Stimulated activated CD4-positive, alpha-beta T cell treated with anti-CD3 and anti-CD28 coated beads, Interleukin-1b, Interleukin-23, amount 100 ng/mL, for 1 hour (primary cell): Measurements from ENCODE around the gene CACNA1D.

ENCODE experiments used
- DNase-seq, 2 donors: peaks; one replicate each; pipeline ENCODE4 v3.0.0-alpha.2; 2020; ENCODE audit warnings: low read depth in 2 of 2

Gene CACNA1D

DNA sequence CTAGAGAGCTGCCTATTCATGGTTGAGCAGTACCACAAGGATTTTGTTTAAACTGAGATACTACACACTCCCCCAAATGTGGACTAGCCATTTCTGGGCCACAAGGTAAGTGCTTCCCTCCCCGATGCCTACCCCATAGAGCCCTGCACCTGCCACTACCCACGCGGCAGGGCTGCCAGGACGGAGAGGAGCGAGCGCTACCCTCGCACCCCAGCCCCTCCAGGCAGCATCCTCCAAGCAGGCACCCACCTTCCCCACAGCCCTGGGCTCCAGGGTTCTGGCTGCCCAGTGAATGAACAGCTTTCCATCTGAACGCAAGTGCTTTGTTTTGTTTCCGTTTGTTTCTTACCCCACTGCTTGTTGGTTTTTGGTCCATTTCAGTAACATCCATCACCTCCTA is 292.6 kb downstream of the CACNA1D start:
- DNase-seq: no peak

DNA sequence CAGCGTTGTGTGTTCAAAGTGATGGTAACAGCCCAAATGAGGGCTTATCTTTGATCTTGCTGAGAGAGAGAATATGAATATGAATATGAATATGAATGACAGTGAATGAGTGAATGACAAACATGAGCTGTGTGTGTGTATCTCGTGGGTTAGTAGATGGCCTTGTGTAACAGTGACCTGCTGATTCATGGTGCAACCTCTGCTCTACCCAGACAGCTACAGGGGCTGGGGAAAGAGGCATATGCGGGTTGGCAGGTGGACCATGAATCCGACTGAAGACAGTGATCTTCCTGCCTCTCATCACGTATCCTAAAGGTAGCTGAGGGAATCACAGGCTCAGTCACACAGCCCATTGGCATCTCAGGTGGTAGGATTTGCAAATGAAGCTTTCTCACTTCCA is 293.6 kb downstream of the CACNA1D start:
- no peak for DNase-seq

DNA sequence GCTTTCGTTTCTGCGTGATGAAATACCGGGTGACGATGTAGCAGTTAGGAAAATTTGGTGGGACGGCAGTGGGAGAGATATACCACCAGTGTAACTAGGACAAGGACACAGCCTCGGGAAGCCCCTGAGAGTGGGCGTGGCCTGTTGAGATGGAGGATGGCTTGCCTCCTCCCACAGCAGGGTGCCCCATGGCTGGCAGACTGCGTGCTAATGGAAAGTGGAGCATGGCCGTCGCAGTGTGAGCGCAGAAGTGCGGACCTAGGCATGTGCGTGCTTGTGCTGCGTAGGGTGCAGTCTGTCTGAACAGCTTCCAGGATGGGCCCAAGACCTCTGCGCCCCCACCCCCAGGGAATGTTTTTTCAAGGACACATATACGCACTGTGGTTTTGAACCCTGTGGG is 295.0 kb downstream of the CACNA1D start:
- no peak for DNase-seq

DNA sequence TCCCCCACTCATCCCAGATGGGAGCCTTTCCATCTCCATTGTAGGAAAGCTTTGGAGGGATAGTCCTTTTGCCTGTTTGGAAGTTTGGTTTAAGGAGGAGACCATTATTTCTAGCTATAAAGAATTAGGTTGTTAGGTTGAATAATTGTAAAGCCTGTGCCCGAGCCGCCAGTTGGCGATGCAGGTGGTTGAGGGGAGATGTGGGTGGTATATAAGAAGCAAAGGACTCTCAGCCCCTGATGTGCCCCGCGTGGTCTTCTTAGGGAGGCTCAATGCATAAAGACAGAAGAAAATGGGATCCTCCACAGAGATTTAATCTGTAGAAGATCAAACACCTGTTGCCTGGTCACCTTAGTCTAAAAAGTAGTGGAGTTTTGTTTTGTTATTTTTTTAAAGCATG is 296.1 kb downstream of the CACNA1D start:
- DNase-seq: no peak

DNA sequence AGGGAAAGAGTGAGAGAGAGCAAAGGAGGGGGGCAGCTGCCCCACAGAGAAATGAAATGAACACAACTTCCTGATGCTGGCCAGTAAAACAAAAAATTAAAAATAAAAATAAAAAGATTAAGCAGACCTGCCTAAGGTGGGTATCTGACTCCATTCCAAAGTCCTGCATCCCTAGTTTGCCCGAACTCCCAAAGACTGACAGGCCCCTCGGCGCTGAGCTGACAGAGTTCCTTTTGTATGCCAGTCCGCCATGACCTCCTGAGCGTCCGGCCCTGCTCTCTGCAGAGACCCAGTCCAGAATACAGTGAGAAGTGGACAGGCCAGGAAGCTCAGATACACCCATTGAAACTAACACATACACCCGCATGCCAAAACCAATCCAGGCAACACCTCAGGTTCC is 296.9 kb downstream of the CACNA1D start:
- no peak for DNase-seq

DNA sequence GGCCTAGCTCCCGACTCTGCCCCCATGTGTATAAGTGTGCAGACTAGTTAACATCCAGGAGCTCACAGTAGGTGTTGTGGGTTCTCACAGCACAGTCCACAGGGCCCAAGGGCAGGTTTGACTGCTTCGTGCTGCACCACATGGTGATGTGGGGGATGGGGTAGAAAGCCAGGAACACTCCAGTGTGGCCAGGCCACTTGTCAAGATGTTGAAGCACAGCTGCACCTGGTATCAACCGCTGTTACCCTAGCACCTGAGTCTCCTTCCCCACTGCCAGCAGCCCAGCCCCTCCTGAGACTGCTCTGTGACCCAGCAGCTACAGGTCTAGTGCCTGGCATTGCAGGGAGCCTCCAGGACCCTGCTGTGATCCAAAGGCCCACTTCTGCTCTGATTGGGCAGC is 298.5 kb downstream of the CACNA1D start:
- DNase-seq: no peak

DNA sequence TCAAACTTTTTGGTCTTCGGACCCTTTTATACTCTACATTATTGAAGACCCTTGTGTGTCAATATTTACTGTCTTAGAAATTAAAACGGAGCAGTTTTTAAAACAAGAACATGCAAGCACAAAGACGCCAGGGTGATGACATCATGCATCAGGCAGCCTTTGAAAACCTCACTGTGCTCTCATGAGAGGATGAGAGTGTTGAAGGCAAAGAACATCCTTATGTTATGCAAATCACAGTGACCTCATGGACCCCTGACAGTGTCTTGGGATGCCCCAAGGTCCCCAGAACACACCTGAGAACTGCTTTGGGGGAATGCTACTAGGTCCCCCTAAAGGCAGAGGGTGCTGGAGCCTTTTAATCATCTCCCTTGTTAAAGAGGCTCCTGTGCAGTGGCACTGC is 300.2 kb downstream of the CACNA1D start:
- DNase-seq: no peak

DNA sequence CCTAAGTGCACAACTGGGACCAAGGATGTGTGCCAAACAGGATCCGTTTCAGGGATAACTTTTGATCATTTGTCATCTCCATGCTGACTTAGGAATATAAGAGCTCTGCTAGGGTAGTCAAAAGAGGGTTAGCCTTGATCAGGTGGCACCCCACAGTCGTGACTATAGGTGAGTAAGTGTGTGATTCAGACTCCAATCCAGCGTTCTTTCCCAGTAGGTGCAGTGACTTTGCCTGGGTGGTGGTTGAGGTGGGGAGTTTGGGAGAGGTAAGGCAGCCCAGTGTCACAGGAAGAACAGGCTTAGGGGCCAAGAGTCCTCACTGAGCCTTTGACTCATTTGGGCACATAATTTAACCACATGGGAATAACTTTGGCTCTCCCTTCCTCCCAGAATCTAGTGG is 300.8 kb downstream of the CACNA1D start:
- no peak for DNase-seq

DNA sequence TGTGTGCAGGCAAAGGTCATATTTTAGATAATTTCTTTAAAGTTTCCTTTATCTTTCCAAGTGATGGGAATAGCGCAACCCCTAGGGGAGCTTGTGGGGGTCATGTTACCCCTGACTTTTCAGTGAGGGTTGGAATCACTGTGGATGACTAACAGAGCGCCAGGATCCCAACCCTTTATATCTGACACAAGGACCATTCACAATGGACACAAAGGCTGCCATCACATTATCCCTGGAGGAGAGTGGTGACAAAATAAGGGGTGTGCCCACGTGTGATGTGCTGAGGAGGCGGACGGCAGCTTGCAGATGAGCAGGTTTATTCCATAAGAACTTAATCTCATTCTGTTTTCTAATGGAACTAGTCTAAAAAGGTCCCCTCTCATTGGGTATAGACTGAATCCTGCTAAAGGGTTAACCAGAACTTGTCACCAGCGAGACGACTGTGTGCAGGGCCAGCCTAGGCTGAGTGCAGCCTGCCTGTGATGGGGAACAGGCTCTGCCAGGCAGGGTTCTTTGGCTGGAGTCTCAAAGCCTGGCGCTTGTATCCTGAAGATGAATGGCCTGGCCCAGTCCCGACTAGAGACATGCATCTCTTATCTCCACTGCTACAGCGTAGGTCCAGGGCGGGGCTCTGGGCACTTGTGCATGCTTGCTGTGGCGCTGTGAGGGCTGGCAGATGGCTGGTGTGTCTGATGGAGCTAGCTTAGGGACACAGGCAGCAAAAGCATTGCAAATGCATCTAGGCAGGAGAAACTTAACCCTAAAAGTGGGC is 301.6 kb downstream of the CACNA1D start:
- DNase-seq: no peak

DNA sequence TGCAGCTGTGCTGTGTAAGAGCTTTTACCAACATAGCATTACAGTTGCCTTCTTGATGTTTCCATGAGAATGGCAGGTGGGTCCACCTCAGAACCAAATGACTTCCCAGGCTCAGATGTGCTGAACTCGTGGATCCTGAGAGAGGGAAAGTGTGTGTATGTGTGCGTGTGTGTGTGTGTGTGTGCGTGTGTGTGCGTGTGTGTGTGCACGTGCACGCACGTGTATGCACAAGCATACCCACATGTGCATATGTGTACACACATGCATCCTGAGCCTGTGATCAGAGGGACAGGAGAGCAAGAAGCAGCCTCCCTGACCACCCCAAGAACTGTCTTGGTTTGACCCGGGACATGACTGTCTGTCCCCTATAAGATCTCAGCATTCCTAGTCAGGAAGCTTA is 303.7 kb downstream of the CACNA1D start:
- DNase-seq: no peak

DNA sequence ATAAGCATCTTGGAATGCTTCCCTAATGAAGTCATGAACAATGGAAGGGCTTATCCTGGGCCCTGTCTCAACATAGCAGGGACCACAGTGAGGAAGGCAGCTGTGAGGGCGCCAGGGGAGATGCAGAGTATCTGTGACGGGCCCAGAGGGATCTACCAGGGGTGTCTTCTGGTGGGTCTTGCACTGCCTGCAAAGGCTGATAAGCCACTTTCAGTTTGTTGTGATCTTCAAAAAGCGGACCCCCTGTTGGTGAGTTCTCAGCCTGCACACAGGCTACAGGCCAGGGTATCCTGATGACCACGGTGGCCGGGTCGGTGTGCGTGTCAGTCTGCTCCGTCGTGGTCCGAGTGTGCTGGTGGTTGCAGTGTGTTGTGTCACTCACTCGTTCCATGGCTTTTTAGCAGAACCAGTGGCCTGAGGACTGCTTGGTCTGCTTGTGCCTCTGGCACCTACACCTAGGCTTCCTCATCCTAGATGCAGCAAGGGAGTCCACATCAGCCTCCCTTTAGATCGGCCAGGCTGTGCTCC is 305.0 kb downstream of the CACNA1D start:
- DNase-seq: no peak

DNA sequence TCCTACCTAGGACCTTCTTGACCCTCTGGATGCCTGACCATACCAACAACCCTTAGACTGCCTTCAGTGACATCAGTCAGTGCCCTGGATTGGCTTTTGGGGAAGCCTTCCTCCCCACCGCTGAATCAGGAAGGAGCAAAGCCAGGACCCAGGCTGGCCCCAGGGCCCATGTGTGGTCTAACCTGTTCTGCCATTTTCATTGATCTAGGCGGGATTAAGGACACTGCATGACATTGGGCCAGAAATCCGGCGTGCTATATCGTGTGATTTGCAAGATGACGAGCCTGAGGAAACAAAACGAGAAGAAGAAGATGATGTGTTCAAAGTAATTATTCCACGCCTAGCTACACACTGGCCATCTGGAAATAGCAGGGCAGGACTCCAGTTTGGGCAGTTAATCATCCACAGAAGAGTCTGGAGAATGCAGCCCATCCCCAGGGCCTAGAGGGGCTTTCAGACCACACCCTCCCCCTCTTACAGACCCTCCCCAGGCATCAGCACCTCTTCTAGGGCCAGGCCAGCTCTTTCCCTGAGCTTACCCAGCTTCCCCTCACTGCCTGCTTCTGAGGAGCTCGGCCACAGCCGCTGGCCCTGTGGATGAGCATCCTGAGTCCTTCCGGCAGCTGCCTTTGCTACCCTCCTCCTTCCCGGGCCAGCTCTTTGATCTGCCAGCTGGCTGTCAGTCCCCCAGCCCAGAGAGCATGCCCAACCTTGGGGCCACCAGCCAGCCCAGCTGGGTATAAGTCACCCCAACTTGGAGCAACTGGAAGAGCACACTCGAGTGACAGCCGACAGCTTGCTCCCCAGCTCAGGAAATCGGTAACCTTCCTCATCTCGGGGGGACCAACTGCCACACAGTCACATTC is 305.9 kb downstream of the CACNA1D start:
- DNase-seq: no peak

DNA sequence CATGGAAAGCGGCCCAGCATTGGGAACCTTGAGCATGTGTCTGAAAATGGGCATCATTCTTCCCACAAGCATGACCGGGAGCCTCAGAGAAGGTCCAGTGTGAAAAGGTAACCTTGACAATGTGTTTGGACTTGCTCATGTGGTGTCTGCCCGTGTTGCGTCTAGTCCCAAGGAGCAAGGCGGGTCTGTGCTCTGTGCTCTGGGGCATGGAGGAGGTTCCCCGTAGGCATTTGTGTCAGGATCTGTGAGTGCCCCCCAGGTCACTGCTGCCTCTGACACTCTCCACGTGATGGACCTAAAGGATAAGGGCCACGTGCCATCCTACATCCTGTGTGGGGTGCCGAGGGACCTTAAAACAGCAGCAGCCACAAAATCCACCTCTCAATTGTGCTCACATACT is 306.9 kb downstream of the CACNA1D start:
- no peak for DNase-seq

DNA sequence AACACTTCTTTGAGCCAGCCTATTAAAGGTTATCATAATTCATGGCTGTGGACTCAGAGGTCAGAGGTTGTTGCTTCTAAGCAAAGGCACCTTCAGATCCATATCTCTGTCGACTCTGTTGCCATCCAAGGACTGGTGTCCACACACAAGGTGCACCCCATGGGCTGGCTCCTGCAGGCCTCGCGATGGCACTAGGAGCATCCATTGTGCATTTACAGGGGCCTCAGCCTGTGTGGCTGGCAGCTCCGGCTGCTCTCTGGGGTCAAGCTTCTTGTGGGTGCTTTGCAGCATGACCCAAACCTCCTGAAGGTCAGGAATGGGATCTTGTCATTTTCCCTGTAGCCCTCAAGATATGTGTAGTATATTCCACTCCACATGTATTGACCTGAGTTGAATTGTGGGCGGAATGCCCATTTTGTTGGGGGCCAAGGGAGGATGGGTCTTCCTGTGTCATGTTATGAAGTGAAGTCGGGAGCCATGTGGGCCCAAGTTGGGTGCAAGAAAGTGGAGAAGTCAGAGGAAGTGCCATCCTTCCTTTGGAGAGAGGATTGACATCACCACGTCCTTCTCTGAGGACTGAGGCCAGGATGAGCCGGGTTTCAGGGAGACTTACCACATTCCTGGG is 308.0 kb downstream of the CACNA1D start:
- DNase-seq: no peak

DNA sequence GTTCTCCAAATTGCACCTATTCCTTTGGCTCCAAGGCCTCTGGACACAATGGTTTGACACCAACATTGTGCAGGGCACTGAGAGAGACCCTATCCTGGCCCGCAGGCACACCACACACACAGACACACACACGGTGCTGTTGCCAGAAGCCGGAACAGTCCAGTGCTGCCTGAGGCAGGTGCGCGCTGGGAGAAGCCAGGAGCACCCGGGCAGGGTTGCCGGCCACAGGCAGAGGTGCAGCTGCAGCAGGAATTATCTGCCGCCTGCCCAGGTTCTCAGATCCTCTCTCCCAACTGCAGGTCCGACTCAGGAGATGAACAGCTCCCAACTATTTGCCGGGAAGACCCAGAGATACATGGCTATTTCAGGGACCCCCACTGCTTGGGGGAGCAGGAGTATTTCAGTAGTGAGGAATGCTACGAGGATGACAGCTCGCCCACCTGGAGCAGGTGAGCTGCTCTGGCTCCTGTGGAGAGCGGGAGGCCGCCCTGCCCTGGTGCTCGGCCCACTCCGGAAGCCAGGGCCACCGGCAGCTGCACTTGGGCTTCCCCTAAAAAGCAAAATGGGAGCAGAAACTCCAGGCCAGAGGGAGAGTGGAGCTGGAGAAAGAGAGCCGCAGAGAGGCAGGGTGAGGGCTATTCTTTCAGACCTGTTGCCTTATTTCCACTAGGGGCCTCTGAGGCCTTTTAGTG is 308.9 kb downstream of the CACNA1D start:
- DNase-seq: no peak

DNA sequence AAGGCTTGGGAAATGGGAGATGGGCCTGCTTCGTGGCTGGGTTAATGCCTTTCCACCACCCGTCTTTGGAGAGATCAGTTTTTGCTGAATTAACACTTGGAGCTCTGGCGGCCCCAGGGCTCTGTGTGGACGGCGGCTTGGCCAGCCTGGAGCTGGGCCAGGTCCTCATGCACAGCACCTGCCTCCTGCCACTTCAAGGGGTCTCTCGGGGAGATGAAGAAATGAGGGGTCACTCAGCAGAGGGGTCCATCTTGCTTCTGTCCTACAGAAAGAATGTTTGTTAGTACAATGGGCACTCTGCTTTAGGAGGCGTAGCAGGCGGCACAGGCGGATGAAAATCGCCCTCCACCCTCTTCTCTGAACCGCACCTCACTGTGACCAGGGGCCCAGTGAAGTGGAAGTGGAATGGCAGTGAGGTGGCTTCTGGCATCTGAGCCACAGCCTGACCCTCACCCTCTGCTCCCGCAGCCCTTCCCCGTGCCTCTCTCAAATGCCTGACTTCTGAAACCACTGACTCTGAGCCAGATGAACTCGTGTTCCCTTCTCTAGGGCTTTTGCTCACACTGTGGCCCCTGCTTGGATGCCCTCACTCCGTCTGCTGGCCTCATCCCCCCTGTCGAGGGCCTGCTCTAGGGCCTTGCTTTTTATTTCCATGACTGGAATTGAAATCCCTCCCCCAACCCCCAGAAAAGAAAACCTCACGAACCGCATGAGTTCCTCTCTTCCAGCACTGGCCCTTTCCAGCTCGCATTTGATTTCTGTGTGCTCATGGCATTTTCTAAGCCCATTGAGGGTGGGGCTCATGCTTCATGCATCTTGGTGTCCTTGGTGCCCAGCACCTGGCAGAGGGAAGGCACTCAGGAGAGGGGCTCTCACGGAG is 309.6 kb downstream of the CACNA1D start:
- no peak for DNase-seq

DNA sequence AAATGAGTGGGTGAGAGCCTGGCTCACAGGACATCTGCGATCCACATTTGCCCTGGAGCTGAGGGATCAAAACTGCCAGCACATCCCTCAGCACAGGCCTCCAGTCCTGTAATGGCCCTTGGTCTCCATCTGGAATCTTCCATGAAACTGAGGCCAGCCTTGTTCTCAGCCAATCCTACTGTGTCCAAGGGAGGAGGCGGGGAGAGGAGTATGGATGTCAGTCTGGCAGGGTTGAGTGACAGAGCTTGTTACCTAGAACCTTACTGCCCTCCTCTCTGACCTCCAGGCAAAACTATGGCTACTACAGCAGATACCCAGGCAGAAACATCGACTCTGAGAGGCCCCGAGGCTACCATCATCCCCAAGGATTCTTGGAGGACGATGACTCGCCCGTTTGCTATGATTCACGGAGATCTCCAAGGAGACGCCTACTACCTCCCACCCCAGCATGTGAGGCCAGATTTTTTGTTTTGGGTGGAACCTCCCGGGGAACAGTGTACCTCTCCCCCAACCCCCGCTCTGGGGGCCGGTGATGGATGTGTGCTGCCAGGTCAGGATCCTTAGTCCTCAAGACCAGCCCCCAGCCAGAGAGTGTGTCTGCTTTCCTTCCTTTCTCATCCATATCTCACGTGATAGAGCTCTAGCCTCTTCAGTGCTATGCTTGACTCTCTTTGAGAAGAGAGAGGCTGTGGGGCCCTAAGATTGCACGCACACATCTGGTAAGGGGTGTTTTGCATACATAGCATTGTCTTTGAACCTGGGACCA is 310.5 kb downstream of the CACNA1D start:
- DNase-seq: no peak

DNA sequence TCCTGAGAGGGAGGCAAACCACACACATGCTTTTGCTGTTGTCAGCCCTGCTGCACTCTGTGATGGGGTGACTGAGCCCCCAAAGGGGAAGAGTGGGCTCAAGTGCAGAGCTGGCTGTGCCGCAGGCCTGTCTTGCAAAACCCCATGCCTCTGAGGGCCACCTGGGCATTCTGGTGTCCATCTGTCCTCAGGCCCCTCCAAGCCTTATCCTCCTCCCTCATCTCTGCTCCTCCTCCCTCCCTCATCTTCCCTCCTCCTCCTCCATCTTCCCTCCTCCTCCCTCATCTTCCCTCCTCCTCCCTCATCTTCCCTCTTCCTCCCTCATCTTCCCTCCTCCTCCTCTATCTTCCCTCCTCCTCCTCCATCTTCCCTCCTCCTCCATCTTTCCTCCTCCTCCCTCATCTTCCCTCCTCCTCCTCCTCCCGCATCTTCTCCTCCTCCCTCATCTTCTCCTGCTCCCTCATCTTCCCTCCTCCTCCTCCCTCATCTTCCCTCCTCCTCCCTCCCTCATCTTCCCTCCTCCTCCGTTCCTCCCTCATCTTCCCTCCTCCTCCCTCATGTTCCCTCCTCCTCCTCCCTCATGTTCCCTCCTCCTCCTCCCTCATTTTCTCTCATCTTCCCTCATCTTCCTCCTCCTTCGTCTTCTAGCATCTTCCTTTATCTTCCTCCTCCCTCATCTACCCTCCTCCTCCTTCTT is 311.2 kb downstream of the CACNA1D start:
- DNase-seq: no peak
